Neural cell (in vitro differentiated cells): Measurements from ENCODE around the gene CPNE5. TPM values are rescaled to one million over a fixed set of nuclear protein-coding genes. Genes with fewer than 3 reads are reported as not detected.

Experiments used
- H2AFZ ChIP-seq: fragments of 200-600, 300-800 bp; sonication (generic), shearing (Covaris generic); 2 replicates; pipeline ENCODE4 v1.6.0; 2014; ENCODE audit warnings: low read depth, mild to moderate bottlenecking, antibody characterized with exemption, low read length, moderate library complexity
- H3F3A ChIP-seq: fragments of 200-600 bp; shearing (Covaris generic); 2 replicates; pipeline ENCODE4 v1.6.1; 2016; ENCODE audit warnings: mild to moderate bottlenecking, moderate library complexity, mixed read lengths, antibody characterized with exemption, low read length; ENCODE audit not compliant: insufficient read depth, poor library complexity, severe bottlenecking
- H3K27ac ChIP-seq: fragments of 200-600, 300-800 bp; sonication (generic), shearing (Covaris generic); 2 replicates; pipeline ENCODE4 v1.5.1; 2014; ENCODE audit warnings: mild to moderate bottlenecking, low read length, moderate library complexity
- H3K27me3 ChIP-seq: fragments of 300-800, 200-600 bp; sonication (generic), shearing (Covaris generic); 2 replicates; pipeline ENCODE4 v1.6.0; 2014; ENCODE audit warnings: mild to moderate bottlenecking, low read depth, low read length, moderate library complexity; ENCODE audit not compliant: insufficient read depth
- H3K36me3 ChIP-seq: fragments of 300-800, 200-600 bp; sonication (generic), shearing (Covaris generic); 2 replicates; pipeline ENCODE4 v1.5.1; 2014; ENCODE audit warnings: mild to moderate bottlenecking, antibody characterized with exemption, low read length, moderate library complexity; ENCODE audit not compliant: insufficient read depth
- H3K4me2 ChIP-seq: fragments of 300-800, 200-600 bp; sonication (generic), shearing (Covaris generic); 2 replicates; pipeline ENCODE4 v1.6.0; 2014; ENCODE audit warnings: mild to moderate bottlenecking, low read length
- H3K4me3 ChIP-seq: fragments of 300-800, 200-600 bp; sonication (generic), shearing (Covaris generic); 2 replicates; pipeline ENCODE4 v1.5.1; 2014; ENCODE audit warnings: mild to moderate bottlenecking, low read length, moderate library complexity
- H3K79me2 ChIP-seq: fragments of 200-600 bp; shearing (Covaris generic); replicated peaks from 2 replicates; pipeline ENCODE4 v1.6.0; 2014; ENCODE audit warnings: mild to moderate bottlenecking, low read length, moderate library complexity; ENCODE audit not compliant: insufficient read depth
- H3K9ac ChIP-seq: fragments of 300-800, 200-600 bp; sonication (generic), shearing (Covaris generic); 2 replicates; pipeline ENCODE4 v1.6.1; 2016; ENCODE audit warnings: mild to moderate bottlenecking, low read length, mixed read lengths
- H3K9me2 ChIP-seq: fragments of 200-600 bp; shearing (Covaris generic); 2 replicates; pipeline ENCODE4 v1.6.1; 2016; ENCODE audit warnings: mild to moderate bottlenecking, low read length, mixed read lengths; ENCODE audit not compliant: insufficient read depth
- H3K9me3 ChIP-seq: fragments of 200-600, 300-800 bp; sonication (generic), shearing (Covaris generic); 2 replicates; pipeline ENCODE4 v1.6.1; 2016; ENCODE audit warnings: mild to moderate bottlenecking, mixed run types, low read length, moderate library complexity, mixed read lengths
- H4K20me1 ChIP-seq: fragments of 200-600 bp; shearing (Covaris generic); 2 replicates; pipeline ENCODE4 v1.6.1; 2016; ENCODE audit warnings: mild to moderate bottlenecking, mixed run types; ENCODE audit not compliant: insufficient read depth
- CTCF ChIP-seq: fragments of 450-650 bp; IDR thresholded peaks from 2 replicates; pipeline ENCODE4 v1.5.1; 2014; ENCODE audit warnings: antibody characterized with exemption, mild to moderate bottlenecking, moderate library complexity; ENCODE audit not compliant: poor library complexity, severe bottlenecking
- EP300 ChIP-seq: fragments of 450-650 bp; conservative IDR thresholded peaks from 2 replicates; pipeline ENCODE4 v1.6.1; 2014; ENCODE audit warnings: antibody characterized with exemption, mild to moderate bottlenecking, moderate library complexity; ENCODE audit not compliant: poor library complexity, severe bottlenecking
- EZH2 ChIP-seq: fragments of 200-600, 300-800 bp; shearing (Covaris generic), sonication (generic); IDR thresholded peaks from 2 replicates; pipeline ENCODE4 v1.6.1; 2014; ENCODE audit warnings: antibody characterized with exemption, low read length, borderline replicate concordance, mild to moderate bottlenecking; ENCODE audit not compliant: insufficient read depth, poor library complexity, severe bottlenecking
- MXI1 ChIP-seq: fragments of 450-650 bp; conservative IDR thresholded peaks from 2 replicates; pipeline ENCODE4 v1.6.1; 2014; ENCODE audit warnings: antibody characterized with exemption, mild to moderate bottlenecking; ENCODE audit not compliant: poor library complexity, severe bottlenecking
- POLR2AphosphoS5 ChIP-seq: IDR thresholded peaks from 2 replicates; pipeline ENCODE4 v1.6.1; 2012
- RAD21 ChIP-seq: fragments of 450-650 bp; conservative IDR thresholded peaks from 2 replicates; pipeline ENCODE4 v1.6.1; 2014; ENCODE audit warnings: antibody characterized with exemption, mild to moderate bottlenecking, moderate library complexity
- REST ChIP-seq: IDR thresholded peaks from 2 replicates; pipeline ENCODE4 v1.6.1; 2012; ENCODE audit warnings: borderline replicate concordance
- SMC3 ChIP-seq: fragments of 450-650 bp; conservative IDR thresholded peaks from 2 replicates; pipeline ENCODE4 v1.6.1; 2014; ENCODE audit warnings: antibody characterized with exemption, mild to moderate bottlenecking, moderate library complexity; ENCODE audit not compliant: poor library complexity
- TAF1 ChIP-seq: IDR thresholded peaks from 2 replicates; pipeline ENCODE4 v1.6.1; 2012; ENCODE audit warnings: low read depth
- polyA plus RNA-seq: library from polyadenylated mRNA; depleted of rRNA; stranded (reverse); fragments of >200 nt; gene quantifications from 2 replicates; pipeline ENCODE4 v1.2.3, GENCODE V29; 2014

The CPNE5 gene
- polyA plus RNA-seq, 1 donor from 2014 or later = 8.7 TPM

GRCh38 chr6:36715469-36715868, 123.8 kb downstream of the CPNE5 start:
- no peaks in the 10 kb centered on the region for H3K9me3 ChIP-seq
- no peaks in the 10 kb centered on the region for H3K27me3 ChIP-seq
- H4K20me1 ChIP-seq = no peaks in the 10 kb centered on the region
- H3K4me2 ChIP-seq = no peak overlapping the region
- no peaks in the 10 kb centered on the region for H3K9me2 ChIP-seq
- H3K36me3 ChIP-seq = no peaks in the 10 kb centered on the region
- no peak overlapping the region for H2AFZ ChIP-seq
- H3K9ac ChIP-seq = no peak overlapping the region
- TF ChIP-seq RAD21 = no peak
- no peak for TF ChIP-seq MXI1
- TF ChIP-seq EZH2 = no peak
- TF ChIP-seq TAF1 = no peak
- TF ChIP-seq CTCF = no peak
- no peak for TF ChIP-seq SMC3
- TF ChIP-seq POLR2AphosphoS5 = no peak
- no peak for TF ChIP-seq REST
- TF ChIP-seq EP300 = no peak
- no peak overlapping the region for H3K27ac ChIP-seq
- no peak overlapping the region for H3K4me3 ChIP-seq
- H3K79me2 ChIP-seq = no peaks in the 10 kb centered on the region
- H3F3A ChIP-seq = no peaks in the 10 kb centered on the region

GRCh38 chr6:36714511-36714910, 124.7 kb downstream of the CPNE5 start:
- Histone ChIP-seq H3K4me2 (no peak overlapping the region), H2AFZ (no peak overlapping the region), H3K4me3 (no peak overlapping the region)

More at GRCh38 chr6:36714511-36714910, 124.7 kb downstream of the CPNE5 start:
- no peaks in the 10 kb centered on the region for H4K20me1 ChIP-seq
- no peaks in the 10 kb centered on the region for H3K79me2 ChIP-seq
- H3K27me3 ChIP-seq = no peaks in the 10 kb centered on the region
- H3K27ac ChIP-seq = no peak overlapping the region
- H3K36me3 ChIP-seq = no peaks in the 10 kb centered on the region
- TF ChIP-seq SMC3 (no peak), RAD21 (no peak), TAF1 (no peak), POLR2AphosphoS5 (no peak), REST (no peak), EZH2 (no peak), CTCF (no peak), MXI1 (no peak), EP300 (no peak)
- H3K9me3 ChIP-seq = no peaks in the 10 kb centered on the region
- H3K9me2 ChIP-seq = no peaks in the 10 kb centered on the region
- H3K9ac ChIP-seq = no peak overlapping the region
- no peaks in the 10 kb centered on the region for H3F3A ChIP-seq
